Cardiac muscle cell (in vitro differentiated cells and primary cell): ENCODE results near the gene SPC24. TPM values are rescaled to one million over a fixed set of nuclear protein-coding genes. Genes with fewer than 3 reads are reported as not detected.
"Not testable (repeated sequence)": the region's sequence is repeated elsewhere in the genome, so short reads cannot be mapped to it uniquely, and the experiment has no call there.

Experiments used
- DNase-seq, 2 donors: peaks; one replicate each; pipeline versions ENCODE4 v3.0.0 to v3.0.0-alpha.2; 2010 to 2017; ENCODE audit warnings: low read depth in 1 of 2, low spot score in 1 of 2
- H3K27ac ChIP-seq: fragments of 200-600 bp; sonication (generic); 2 replicates; pipeline ENCODE4 v1.5.1; 2016
- H3K27me3 ChIP-seq: fragments of 200-600 bp; sonication (generic); 2 replicates; pipeline ENCODE4 v1.6.0; 2016; ENCODE audit warnings: control low read depth
- H3K36me3 ChIP-seq: fragments of 200-600 bp; sonication (generic); 2 replicates; pipeline ENCODE4 v1.5.1; 2016; ENCODE audit warnings: control low read depth
- H3K4me1 ChIP-seq: fragments of 200-600 bp; sonication (generic); 2 replicates; pipeline ENCODE4 v1.8.1; 2017; ENCODE audit warnings: low read depth, mild to moderate bottlenecking, mixed run types
- H3K4me3 ChIP-seq: fragments of 200-600 bp; sonication (generic); 2 replicates; pipeline ENCODE4 v1.5.1; 2016; ENCODE audit warnings: mild to moderate bottlenecking
- H3K9me3 ChIP-seq: fragments of 200-600 bp; sonication (generic); 2 replicates; pipeline ENCODE4 v1.5.1; 2017; ENCODE audit warnings: low read depth, mild to moderate bottlenecking, control low read depth
- polyA plus RNA-seq: library from polyadenylated mRNA; unstranded; fragments of >200 nt; fragmentation: Nextera tagmentation; extraction: Ambion mirVana; gene quantifications from 2 replicates; pipeline ENCODE4 v1.2.1, GENCODE V29; 2016
- total RNA-seq: library from RNA; depleted of rRNA; stranded (reverse); fragments of >200 nt; gene quantifications from 2 replicates; pipeline ENCODE4 v1.2.3, GENCODE V29; 2016
- TF ChIP-seq, protein P1 (sequence below): IDR thresholded peaks from 2 replicates; pipeline ENCODE4 v1.5.1; 2012; ENCODE audit warnings: low read depth, mild to moderate bottlenecking, low read length

The SPC24 gene
- total and polyA plus RNA-seq, 2 experiments from 2014 or later = 7.1 to 127 TPM

DNA sequence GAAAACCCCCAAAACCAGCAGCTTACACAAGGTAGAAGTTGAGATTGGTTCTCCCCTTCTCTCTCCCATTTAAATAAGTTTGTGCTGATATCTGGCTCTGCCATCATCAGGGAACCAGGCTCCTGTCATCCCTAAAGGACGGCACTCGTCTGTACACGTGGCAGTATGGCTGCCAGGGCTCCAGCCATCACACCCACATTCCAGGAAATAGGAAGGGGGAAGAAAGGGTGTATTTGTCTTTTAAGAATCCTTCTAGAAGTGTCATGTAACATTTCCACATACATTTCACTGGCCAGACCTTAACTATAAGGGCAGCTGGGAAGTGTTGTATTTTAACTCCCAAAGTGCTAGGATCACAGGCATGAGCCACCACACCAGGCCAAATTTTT, 10.1 kb downstream of the SPC24 start:
- Histone ChIP-seq H3K4me1 (peaks cover 18% of the 10 kb centered on the region), H3K9me3 (no peaks in the 10 kb centered on the region), H3K27me3 (no peaks in the 10 kb centered on the region), H3K27ac (no peak overlapping the region), H3K4me3 (no peak overlapping the region), H3K36me3 (no peaks in the 10 kb centered on the region)
- TF ChIP-seq, protein P1, sequence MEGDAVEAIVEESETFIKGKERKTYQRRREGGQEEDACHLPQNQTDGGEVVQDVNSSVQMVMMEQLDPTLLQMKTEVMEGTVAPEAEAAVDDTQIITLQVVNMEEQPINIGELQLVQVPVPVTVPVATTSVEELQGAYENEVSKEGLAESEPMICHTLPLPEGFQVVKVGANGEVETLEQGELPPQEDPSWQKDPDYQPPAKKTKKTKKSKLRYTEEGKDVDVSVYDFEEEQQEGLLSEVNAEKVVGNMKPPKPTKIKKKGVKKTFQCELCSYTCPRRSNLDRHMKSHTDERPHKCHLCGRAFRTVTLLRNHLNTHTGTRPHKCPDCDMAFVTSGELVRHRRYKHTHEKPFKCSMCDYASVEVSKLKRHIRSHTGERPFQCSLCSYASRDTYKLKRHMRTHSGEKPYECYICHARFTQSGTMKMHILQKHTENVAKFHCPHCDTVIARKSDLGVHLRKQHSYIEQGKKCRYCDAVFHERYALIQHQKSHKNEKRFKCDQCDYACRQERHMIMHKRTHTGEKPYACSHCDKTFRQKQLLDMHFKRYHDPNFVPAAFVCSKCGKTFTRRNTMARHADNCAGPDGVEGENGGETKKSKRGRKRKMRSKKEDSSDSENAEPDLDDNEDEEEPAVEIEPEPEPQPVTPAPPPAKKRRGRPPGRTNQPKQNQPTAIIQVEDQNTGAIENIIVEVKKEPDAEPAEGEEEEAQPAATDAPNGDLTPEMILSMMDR = no peak
- no peak for DNase-seq

DNA sequence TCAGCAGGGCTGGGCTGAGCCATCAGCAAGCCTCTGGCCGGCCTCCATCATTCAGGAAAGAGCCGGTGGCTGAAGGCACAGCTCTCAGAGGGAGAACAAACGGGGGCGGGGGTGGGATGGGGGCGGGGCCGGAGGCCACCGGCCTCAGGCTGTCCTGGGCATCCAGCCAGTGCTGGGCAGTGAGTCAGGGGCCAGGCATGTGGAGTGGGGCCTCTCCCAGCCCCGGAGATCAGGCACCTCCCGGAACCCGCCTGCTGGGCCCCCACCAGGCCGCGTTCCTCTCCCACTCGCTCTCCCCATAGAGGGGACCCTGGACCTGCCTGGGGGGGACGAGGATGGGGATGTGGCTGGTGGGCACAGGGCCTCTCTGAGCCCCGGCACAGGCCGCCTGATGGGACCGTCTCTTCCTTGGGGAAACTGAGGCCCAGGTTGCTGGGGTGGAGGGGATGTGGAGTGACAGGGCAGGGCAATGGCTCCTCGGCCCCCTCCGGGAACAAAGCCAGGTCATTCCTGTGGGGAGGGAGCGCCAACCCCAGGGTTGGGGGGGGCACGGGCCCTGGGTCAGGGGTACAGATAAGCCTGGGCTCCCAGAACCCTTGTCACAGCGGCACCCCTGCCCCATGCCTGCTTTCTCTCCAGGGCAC, 12.9 kb downstream of the SPC24 start:
- Histone ChIP-seq H3K4me3 (no peak overlapping the region), H3K9me3 (no peaks in the 10 kb centered on the region), H3K4me1 (peaks cover 22% of the 10 kb centered on the region), H3K27ac (peak overlapping the region; percentile 90), H3K27me3 (no peaks in the 10 kb centered on the region), H3K36me3 (no peaks in the 10 kb centered on the region)
- DNase-seq = peak; percentile 86 to 98
- TF ChIP-seq, protein P1 = no peak

DNA sequence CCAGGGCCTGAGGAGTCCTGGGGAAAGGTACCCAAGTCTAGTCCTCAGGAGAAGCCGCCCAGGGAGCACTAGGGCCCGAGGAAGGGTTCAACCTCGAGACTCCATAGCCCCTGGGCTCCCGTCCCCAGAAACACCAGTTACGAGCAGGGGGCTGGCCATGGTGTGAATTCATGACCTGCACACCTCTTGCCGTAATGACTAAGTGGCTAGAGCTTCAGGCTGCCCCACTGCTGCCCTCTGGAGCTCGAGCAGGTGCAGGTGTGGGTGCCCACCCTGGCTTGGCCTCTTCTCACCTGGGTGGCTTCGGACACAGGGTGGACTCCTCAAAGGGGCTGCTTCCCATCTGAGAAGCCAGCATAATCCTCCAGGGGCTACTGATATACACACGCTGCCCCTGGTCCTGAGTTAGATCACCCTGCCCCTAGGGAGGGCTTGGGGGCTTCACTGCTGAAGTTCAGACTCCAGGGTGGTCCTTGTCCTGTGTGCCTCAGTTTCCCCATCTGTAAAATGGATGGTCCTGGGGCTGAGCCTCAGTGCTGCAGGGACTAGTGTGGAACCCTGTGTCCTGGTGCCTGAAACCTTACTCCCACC, 13.6 kb downstream of the SPC24 start:
- Histone ChIP-seq H3K4me1 (peaks cover 22% of the 10 kb centered on the region), H3K36me3 (no peaks in the 10 kb centered on the region), H3K27me3 (no peaks in the 10 kb centered on the region), H3K27ac (no peak overlapping the region), H3K9me3 (no peaks in the 10 kb centered on the region), H3K4me3 (no peak overlapping the region)
- DNase-seq = no peak
- TF ChIP-seq, protein P1 = no peak

DNA sequence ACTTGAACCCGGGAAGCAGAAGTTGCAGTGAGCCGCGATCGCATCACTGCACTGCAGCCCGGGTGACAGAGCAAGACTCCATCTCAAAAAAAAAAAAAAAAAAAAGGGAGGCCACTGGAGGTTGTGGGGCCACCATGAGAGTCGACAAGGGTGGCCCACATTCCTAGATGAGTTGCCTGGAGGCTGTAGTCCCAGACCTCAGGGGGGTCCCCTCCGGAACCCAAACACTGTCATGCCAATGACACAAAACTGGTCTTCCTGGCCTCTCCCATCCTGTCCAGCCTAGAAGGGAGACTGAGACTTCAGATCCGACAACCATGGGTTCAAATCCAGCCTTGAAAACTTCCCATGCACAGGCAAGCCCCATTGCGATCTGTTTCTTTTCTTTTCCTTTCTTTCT, 14.7 kb downstream of the SPC24 start:
- TF ChIP-seq, protein P1 = no peak
- peaks cover 22% of the 10 kb centered on the region for H3K4me1 ChIP-seq
- no peak for DNase-seq
- no peaks in the 10 kb centered on the region for H3K9me3 ChIP-seq
- no peak overlapping the region for H3K4me3 ChIP-seq
- no peaks in the 10 kb centered on the region for H3K27me3 ChIP-seq
- no peaks in the 10 kb centered on the region for H3K36me3 ChIP-seq
- H3K27ac ChIP-seq = no peak overlapping the region

DNA sequence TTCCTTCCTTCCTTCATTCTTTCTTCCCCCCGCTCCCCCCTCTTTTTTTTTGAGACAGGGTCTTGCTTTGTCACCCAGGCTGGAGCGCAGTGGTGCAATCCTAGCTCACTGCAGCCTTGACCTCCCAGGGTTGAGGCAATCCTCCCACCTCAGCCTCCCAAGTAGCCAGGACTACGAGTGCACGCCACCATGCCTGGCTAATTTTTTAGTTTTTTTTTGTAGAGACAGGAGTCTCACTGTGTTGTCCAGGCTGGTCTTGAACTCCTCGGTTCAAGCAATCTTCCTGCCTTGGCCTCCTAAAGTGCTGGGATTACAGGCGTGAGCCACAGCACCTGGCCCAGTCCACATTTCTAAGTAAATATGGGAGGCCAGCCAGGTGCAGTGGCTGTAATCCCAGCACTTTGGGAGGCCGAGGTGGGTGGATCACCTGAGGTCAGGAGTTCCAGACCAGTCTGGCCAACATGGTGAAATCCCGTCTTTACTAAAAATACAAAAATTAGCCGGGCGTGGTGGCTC, 15.5 kb downstream of the SPC24 start:
- not testable (repeated sequence) for H3K36me3 ChIP-seq, DNase-seq, H3K27me3 ChIP-seq, H3K4me3 ChIP-seq, H3K9me3 ChIP-seq, H3K27ac ChIP-seq
- peaks cover 22% of the 10 kb centered on the region for H3K4me1 ChIP-seq

DNA sequence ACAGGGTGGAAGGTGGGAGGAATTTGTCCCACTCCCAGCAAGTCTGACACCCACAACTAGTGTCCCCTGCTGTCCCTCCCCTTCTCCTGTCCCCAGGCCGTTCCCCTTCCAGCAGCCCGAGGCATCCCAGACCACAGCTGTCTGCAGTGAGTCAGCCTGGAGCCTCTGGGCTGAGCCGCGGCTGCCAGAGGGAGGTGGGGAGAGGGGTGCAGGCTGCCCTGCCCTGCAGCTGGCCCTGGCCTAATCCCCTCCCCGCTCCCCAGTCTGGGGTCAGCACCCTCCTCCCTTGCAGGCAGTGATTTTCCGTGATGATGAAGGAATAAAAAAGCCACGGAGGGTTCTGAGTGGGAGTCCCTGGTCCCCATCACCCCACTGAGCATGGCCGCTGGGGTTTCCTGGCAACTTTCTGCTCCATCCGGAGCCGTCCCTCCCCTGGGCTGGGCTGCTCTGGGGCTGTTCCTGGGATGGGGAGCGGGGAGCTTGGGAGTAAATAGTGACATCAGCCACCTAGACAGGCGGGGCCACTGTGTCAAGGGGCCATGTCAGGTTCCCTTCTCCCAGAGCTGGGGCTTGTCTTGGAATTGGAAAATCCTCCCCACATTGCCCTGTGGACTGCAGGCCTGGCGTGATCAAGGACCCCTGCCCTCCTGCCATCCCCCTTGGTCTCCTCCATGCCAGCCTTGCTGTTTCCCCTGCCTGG, 16.8 kb downstream of the SPC24 start:
- H3K9me3 ChIP-seq = no peaks in the 10 kb centered on the region
- H3K4me1 ChIP-seq = peaks cover 22% of the 10 kb centered on the region
- DNase-seq = peak; percentile 42 to 82
- no peaks in the 10 kb centered on the region for H3K36me3 ChIP-seq
- H3K27me3 ChIP-seq = no peaks in the 10 kb centered on the region
- no peak overlapping the region for H3K4me3 ChIP-seq
- peak overlapping the region; percentile 22 for H3K27ac ChIP-seq
- TF ChIP-seq, protein P1 = no peak
